Uterus (tissue), 4 donors: Measurements from ENCODE around the gene C9orf153. TPM values are rescaled to one million over a fixed set of nuclear protein-coding genes. Genes with fewer than 3 reads are reported as not detected.

Experiments used
- DNase-seq, 2 donors: peaks; one replicate each; pipeline ENCODE4 v3.0.0-alpha.2; 2019 to 2020
- H3K27ac ChIP-seq, 2 donors: fragments of 200-600 bp; sonication (generic); 1 replicate in 1 of 2; 2 replicates in 1 of 2; pipeline ENCODE4 v1.5.1; 2016 to 2018
- H3K27me3 ChIP-seq, 2 donors: fragments of 200-600 bp; sonication (generic); one replicate each; pipeline ENCODE4 v1.5.1; 2018 to 2019; ENCODE audit warnings: control low read depth in 1 of 2
- H3K36me3 ChIP-seq, 2 donors: fragments of 200-600 bp; sonication (generic); one replicate each; pipeline ENCODE4 v1.5.1; 2019; ENCODE audit warnings: control low read depth in 1 of 2
- H3K4me1 ChIP-seq, 2 donors: fragments of 200-600 bp; sonication (generic); one replicate each; pipeline ENCODE4 v1.5.1; 2018 to 2019; ENCODE audit warnings: control low read depth in 1 of 2
- H3K4me3 ChIP-seq, 2 donors: fragments of 200-600 bp; sonication (generic); 1 replicate in 1 of 2; 2 replicates in 1 of 2; pipeline ENCODE4 v1.5.1; 2018 to 2019; ENCODE audit warnings: mild to moderate bottlenecking in 1 of 2
- H3K9me3 ChIP-seq, 2 donors: fragments of 200-600 bp; sonication (generic); one replicate each; pipeline ENCODE4 v1.5.1; 2019; ENCODE audit warnings: control low read depth in 1 of 2
- POLR2A ChIP-seq, 2 donors: fragments of 450-650 bp; IDR thresholded peaks; one replicate each; pipeline ENCODE4 v1.6.1; 2016; ENCODE audit warnings: antibody characterized with exemption in 2 of 2, mild to moderate bottlenecking in 1 of 2, moderate library complexity in 1 of 2
- intact Hi-C: fragments of 100-400 bp; cut with DNase I; formaldehyde crosslinking; loops from one replicate; pipeline ENCODE4 v1.15.1; 2023; ENCODE audit warnings: low total_unique reads
- total RNA-seq, 4 donors: library from RNA; depleted of rRNA in 3 of 4; stranded (reverse); fragments of >200 nt in 3 of 4; gene quantifications; one replicate each; pipeline versions ENCODE4 v1.1.0 to v1.2.4, GENCODE V29; 2014 to 2023
- TF ChIP-seq, protein P1 (sequence below), 4 experiments: fragments of 200-600 bp in 2 of 4; fragments of 450-650 bp in 2 of 4; sonication (generic) in 2 of 4; IDR thresholded peaks; one replicate each; pipeline ENCODE4 v1.5.1; 2016 to 2019; ENCODE audit warnings: antibody characterized with exemption in 4 of 4, mild to moderate bottlenecking in 2 of 4, moderate library complexity in 1 of 4
- donor health status: DM: yes; HTN: yes; CAD: no.

C9orf153 gene
- total RNA-seq, 4 donors from 2014 or later, result 0.82 to 1.8 (median 1.5) TPM; not detected in 1

DNA sequence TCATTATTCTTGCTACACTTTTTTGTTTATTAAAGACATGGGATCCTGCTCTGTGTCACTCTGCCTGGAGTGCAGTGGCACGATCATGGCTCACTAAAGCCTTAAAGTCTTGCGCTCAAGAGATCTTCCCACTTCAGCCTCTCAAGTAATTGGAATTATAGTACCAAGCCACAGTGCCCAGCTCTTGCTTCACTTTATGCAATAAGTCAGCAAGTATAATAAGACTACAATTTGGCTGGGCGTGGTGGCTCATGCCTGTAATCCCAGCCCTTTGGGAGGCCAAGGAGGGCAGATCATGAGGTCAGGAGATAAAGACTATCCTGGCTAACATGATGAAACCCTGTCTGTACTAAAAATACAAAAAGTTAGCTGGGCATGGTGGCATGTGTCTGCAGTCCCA is 5.9 kb downstream of the C9orf153 start:
- no peak for TF ChIP-seq POLR2A (IDR thresholded peaks at IDR 0.05)
- TF ChIP-seq, protein P1, sequence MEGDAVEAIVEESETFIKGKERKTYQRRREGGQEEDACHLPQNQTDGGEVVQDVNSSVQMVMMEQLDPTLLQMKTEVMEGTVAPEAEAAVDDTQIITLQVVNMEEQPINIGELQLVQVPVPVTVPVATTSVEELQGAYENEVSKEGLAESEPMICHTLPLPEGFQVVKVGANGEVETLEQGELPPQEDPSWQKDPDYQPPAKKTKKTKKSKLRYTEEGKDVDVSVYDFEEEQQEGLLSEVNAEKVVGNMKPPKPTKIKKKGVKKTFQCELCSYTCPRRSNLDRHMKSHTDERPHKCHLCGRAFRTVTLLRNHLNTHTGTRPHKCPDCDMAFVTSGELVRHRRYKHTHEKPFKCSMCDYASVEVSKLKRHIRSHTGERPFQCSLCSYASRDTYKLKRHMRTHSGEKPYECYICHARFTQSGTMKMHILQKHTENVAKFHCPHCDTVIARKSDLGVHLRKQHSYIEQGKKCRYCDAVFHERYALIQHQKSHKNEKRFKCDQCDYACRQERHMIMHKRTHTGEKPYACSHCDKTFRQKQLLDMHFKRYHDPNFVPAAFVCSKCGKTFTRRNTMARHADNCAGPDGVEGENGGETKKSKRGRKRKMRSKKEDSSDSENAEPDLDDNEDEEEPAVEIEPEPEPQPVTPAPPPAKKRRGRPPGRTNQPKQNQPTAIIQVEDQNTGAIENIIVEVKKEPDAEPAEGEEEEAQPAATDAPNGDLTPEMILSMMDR (IDR thresholded peaks at IDR 0.05), result no peak
- H3K27me3 ChIP-seq, result no peaks in the 10 kb centered on the region
- H3K36me3 ChIP-seq, result no peaks in the 10 kb centered on the region
- intact Hi-C loops, result no loop called here
- no peak overlapping the region for H3K27ac ChIP-seq
- H3K4me1 ChIP-seq, result no peaks in the 10 kb centered on the region
- H3K9me3 ChIP-seq, result no peaks in the 10 kb centered on the region
- no peak for DNase-seq
- H3K4me3 ChIP-seq, result no peak overlapping the region

DNA sequence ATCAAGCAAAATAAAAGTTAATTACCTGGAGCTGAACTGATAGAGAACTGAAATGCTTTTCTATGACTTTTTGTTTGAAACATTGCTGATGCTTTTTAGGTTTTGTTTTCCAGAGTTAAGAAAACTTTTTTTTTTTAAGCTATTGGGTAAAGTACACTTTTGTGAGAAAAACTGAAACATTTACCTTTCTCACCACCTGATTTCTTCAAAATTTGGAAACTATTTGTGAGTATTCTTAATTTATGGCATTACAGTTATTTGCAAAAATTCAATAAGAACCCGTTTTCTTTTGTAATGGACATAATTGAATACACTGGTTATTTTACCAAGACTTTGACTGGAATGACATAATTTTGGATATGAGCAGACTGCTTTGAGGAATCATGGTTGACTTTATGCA is 6.6 kb downstream of the C9orf153 start:
- no peaks in the 10 kb centered on the region for H3K36me3 ChIP-seq
- TF ChIP-seq, protein P1 (IDR thresholded peaks at IDR 0.05), result no peak
- TF ChIP-seq POLR2A (IDR thresholded peaks at IDR 0.05), result no peak
- H3K27me3 ChIP-seq, result no peaks in the 10 kb centered on the region
- intact Hi-C loops, result no loop called here
- DNase-seq, result no peak
- no peak overlapping the region for H3K4me3 ChIP-seq
- no peak overlapping the region for H3K27ac ChIP-seq
- H3K9me3 ChIP-seq, result no peaks in the 10 kb centered on the region
- no peaks in the 10 kb centered on the region for H3K4me1 ChIP-seq

DNA sequence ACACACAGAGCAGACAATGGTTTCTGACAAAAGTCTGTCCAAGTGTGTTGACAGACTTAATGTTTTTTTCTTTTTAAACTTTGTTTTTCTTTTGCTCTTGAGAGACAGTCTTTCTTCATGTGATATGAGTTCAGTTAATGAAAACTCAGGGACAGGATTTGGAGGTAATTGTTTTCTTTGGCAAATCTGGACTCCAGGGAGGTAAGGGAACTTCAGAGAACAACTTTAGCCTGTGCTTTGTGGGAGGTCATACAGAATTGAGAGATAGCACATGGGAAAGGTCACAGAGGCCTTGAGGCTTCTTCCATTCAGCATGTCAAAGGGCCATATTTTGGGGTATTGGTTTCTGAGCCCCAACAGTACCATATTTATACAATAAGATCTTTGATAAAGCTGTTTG is 9.3 kb downstream of the C9orf153 start:
- no peaks in the 10 kb centered on the region for H3K36me3 ChIP-seq
- no peak overlapping the region for H3K27ac ChIP-seq
- no peaks in the 10 kb centered on the region for H3K27me3 ChIP-seq
- DNase-seq, result no peak
- H3K9me3 ChIP-seq, result no peaks in the 10 kb centered on the region
- intact Hi-C loops, result no loop called here
- no peak for TF ChIP-seq POLR2A (IDR thresholded peaks at IDR 0.05)
- TF ChIP-seq, protein P1 (IDR thresholded peaks at IDR 0.05), result no peak
- H3K4me3 ChIP-seq, result no peak overlapping the region
- no peaks in the 10 kb centered on the region for H3K4me1 ChIP-seq

DNA sequence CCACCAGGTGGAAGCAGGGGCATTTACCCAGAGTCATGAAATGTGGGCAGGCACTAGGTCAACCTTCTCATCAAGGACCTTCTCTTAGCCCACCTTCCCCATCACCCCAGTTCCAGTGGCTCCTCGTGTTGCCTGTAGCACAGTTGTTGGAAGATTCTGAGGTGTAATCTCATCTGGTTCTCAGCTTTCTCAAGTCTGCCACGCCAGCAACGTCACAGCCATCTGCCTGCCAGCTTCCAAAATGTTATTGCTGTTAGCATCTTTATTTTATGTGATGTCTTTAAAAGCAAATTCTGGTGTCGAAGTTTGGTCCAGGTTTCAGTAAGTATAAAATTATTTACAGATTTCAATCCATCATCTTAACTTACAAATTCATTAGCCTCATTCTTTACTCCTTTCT is 10.7 kb downstream of the C9orf153 start:
- Histone ChIP-seq H3K9me3 (no peaks in the 10 kb centered on the region), H3K4me1 (no peaks in the 10 kb centered on the region), H3K27me3 (no peaks in the 10 kb centered on the region), H3K36me3 (no peaks in the 10 kb centered on the region), H3K4me3 (no peak overlapping the region), H3K27ac (no peak overlapping the region)
- intact Hi-C loops, result no loop called here
- TF ChIP-seq, protein P1 (IDR thresholded peaks at IDR 0.05), result no peak
- no peak for TF ChIP-seq POLR2A (IDR thresholded peaks at IDR 0.05)
- DNase-seq, result no peak

DNA sequence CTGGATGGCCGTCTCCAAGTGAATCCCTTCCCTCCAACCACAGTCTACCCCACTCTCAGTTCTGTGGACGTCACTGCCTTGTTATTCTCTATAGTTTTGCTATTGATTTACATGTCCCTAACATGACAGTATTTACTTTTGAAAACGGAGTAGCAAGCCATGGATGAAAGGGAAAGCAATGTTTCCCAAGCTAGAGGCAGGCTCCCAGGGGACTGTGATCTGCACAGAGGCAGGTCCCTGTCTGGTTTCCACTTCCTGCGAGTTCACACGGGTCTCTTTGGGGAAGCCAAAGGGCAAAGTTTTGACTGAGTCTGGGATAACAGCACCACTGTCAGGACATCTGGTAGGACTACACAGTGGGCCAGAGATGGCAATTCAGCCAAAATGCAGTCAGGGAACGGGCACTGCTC is 12.7 kb downstream of the C9orf153 start:
- intact Hi-C loops, result no loop called here
- no peaks in the 10 kb centered on the region for H3K36me3 ChIP-seq
- H3K27ac ChIP-seq, result no peak overlapping the region
- no peaks in the 10 kb centered on the region for H3K27me3 ChIP-seq
- no peaks in the 10 kb centered on the region for H3K9me3 ChIP-seq
- no peak overlapping the region for H3K4me3 ChIP-seq
- TF ChIP-seq, protein P1 (IDR thresholded peaks at IDR 0.05), result no peak
- no peak for TF ChIP-seq POLR2A (IDR thresholded peaks at IDR 0.05)
- peak in 1 of 2 donors; percentile 22 for DNase-seq
- no peaks in the 10 kb centered on the region for H3K4me1 ChIP-seq
